Measurements from ENCODE around the gene RIC8A. TPM values are rescaled to one million over a fixed set of nuclear protein-coding genes. Genes with fewer than 3 reads are reported as not detected.

RIC8A gene
- total RNA-seq, 1 donor from 2014 or later = 91.8 TPM

DNA sequence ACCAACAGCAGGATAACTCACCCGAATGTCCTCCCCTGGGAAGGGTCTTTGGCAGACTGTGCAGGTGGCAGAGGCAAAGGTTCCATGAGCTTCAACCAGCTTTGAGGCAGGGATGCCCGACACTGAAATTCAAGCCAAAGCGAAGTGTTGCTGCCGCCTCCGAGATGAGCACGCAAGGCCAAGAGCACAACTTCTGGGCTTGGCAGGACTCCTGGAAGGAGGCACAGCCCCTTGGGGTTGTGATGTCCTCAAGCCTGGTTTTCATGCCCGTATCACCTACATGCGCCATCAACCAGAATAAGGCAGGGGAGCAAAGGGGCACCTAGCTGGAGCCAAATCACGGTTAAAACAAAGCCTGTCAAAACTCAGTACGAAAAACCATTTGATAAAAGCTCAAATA is 22.9 kb downstream of the RIC8A start:
- TF ChIP-seq, protein P1, sequence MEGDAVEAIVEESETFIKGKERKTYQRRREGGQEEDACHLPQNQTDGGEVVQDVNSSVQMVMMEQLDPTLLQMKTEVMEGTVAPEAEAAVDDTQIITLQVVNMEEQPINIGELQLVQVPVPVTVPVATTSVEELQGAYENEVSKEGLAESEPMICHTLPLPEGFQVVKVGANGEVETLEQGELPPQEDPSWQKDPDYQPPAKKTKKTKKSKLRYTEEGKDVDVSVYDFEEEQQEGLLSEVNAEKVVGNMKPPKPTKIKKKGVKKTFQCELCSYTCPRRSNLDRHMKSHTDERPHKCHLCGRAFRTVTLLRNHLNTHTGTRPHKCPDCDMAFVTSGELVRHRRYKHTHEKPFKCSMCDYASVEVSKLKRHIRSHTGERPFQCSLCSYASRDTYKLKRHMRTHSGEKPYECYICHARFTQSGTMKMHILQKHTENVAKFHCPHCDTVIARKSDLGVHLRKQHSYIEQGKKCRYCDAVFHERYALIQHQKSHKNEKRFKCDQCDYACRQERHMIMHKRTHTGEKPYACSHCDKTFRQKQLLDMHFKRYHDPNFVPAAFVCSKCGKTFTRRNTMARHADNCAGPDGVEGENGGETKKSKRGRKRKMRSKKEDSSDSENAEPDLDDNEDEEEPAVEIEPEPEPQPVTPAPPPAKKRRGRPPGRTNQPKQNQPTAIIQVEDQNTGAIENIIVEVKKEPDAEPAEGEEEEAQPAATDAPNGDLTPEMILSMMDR (IDR thresholded peaks at IDR 0.05) = no peak
- H3K4me1 ChIP-seq = peaks cover 5% of the 10 kb centered on the region
- ATAC-seq (no peak), DNase-seq (no peak)
- H3K9me3 ChIP-seq = no peaks in the 10 kb centered on the region
- H3K27me3 ChIP-seq = no peaks in the 10 kb centered on the region
- intact Hi-C loops (cut with DNase I) = no loop called here
- H3K36me3 ChIP-seq = peaks cover 5% of the 10 kb centered on the region
- H3K4me3 ChIP-seq = no peak overlapping the region
- no peak overlapping the region for H3K27ac ChIP-seq

DNA sequence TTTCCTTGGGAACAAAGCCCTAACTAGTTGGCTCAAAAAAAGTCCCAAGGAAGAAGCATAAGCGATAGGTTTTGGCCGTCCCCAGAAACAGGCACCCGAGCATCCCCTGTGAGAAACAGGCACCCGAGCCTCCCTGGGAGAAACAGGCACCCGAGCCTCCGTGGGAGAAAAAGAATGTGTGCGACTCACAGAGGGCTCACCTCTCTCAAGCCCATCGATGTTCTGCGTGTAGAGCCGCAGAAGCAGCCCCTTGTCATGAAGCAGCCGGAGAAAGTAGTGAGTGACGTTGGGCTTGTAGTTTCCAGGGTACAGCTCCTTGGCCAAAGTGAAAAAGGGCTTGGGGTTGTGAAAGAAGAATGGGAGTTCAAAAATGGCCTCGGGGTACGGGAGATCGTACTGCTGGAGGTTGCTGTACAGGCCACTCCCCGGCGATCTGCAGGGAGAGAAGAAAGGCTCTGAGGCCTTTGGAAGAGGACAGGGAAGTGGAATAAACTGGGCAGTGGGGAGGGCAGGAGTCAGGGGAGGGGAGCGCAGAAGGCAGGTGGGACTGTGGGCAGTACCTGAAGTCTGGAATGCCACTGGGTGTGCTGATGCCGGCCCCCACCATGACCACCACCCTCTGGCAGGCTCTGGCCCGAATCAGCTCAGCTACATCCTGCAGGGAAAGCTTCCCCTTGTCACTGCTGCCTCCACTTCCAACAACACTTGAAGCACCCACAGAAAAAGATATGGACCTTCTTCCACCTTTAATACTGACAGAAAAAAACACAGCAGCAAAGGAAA is 25.5 kb downstream of the RIC8A start:
- Histone ChIP-seq H3K9me3 (no peaks in the 10 kb centered on the region), H3K36me3 (peaks cover 5% of the 10 kb centered on the region), H3K4me3 (no peak overlapping the region), H3K27me3 (no peaks in the 10 kb centered on the region), H3K4me1 (peaks cover 14% of the 10 kb centered on the region), H3K27ac (no peak overlapping the region)
- TF ChIP-seq, protein P1 (IDR thresholded peaks at IDR 0.05) = no peak
- ATAC-seq = no peak
- intact Hi-C loops (cut with DNase I) = no loop called here
- DNase-seq = no peak

DNA sequence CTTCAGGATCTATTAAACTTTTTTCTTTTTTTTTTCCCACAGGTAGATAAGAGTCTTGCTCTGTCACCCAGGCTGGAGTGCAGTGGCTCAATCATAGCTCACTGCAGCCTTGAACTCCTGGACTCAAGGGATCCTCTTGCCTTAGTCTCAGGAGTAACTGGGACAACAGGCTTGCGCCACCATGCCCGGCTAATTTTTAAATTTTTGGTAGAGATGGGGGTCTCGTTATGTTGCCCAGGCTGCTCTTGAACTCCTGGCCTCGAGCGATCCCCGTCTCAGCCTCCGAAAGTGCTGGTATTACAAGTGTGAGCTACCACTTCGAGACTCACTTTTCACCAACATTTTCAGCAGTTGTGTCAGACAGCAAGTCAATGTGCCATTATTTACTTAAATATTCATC is 27.7 kb downstream of the RIC8A start:
- Histone ChIP-seq H3K27me3 (no peaks in the 10 kb centered on the region), H3K4me1 (peaks cover 22% of the 10 kb centered on the region), H3K36me3 (peaks cover 20% of the 10 kb centered on the region), H3K4me3 (peak overlapping the region; percentile 100), H3K9me3 (no peaks in the 10 kb centered on the region), H3K27ac (peak overlapping the region; percentile 91)
- ATAC-seq (no peak), DNase-seq (no peak)
- intact Hi-C loops (cut with DNase I) = no loop called here
- TF ChIP-seq, protein P1 (IDR thresholded peaks at IDR 0.05) = no peak

DNA sequence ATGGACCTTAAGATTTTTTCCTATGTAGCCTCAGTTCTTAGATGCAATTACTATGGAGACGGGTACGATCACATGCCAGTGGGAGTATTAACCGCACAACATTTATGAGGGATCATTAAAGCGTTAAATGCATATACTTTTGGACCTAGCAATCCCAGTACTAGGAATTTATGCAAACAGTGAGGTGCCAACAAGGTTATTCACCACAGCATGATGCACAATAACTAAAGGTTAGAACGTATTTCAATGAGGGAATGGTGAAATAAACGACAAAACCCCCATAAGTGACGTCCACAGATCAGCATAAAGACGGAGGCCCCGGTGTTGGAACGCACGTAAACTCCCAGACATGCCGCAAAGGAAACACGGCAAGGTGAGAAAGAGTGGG is 28.1 kb downstream of the RIC8A start:
- Histone ChIP-seq H3K27ac (peak overlapping the region; percentile 91), H3K4me3 (peak overlapping the region; percentile 100), H3K9me3 (no peaks in the 10 kb centered on the region), H3K36me3 (peaks cover 22% of the 10 kb centered on the region), H3K4me1 (peaks cover 22% of the 10 kb centered on the region), H3K27me3 (no peaks in the 10 kb centered on the region)
- ATAC-seq = no peak
- TF ChIP-seq, protein P1 (IDR thresholded peaks at IDR 0.05) = no peak
- no peak for DNase-seq
- intact Hi-C loops (cut with DNase I) = no loop called here

DNA sequence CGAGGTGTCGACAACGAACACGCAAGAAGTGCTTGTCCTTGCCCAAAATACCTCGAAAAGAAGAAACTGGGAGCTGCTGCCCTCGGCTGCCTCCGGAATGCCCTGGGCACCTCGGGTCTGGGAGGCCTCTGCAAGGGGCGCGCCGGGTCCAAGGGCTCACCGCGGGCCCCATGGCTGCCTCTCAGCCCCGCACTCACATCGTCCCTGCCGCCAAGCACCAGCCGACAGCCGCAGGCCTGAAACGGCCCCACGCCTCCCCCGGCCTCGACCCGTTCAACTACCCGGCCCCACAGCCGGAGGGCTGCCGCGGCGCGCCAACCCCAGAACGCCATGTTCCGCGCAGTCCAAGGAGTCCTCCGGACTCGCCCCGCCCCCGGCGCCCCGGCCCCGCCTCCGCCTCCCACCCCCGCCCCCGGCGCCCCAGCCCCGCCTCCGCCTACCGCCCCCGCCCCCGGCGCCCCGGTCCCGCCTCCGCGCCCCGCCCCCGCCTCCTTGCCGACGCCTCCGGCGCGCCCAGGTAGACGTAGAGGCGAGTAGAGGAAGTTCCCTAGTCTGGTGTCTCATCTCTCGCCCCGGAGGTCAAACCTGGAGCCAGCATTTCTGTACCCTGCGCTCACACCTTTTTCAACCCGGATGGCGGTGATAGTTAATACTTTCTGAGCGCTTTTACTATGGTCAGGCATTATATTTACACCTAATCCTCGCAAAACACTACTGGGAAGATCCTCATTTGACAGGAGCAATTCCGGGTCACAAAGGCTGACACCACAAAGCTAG is 28.7 kb downstream of the RIC8A start, which contains the start of gene SIRT3:
SIRT3 (minus strand) TSS at position 346 of the 777 bp plus-strand sequence; CDS start at position 332, 14 bp downstream.
- H3K9me3 ChIP-seq = no peaks in the 10 kb centered on the region
- ATAC-seq = peak; percentile 92
- peak within 1 kb of the TSS; percentile 95 for H3K27ac ChIP-seq
- intact Hi-C loops (cut with DNase I) = no loop called here
- H3K36me3 ChIP-seq = peaks cover 28% of the 10 kb centered on the region
- peak within 1 kb of the TSS; percentile 100 for H3K4me3 ChIP-seq
- TF ChIP-seq, protein P1 (IDR thresholded peaks at IDR 0.05) = peak; percentile 17
- peaks cover 22% of the 10 kb centered on the region for H3K4me1 ChIP-seq
- no peaks in the 10 kb centered on the region for H3K27me3 ChIP-seq
- DNase-seq = peak; percentile 92
